ENCODE data around the gene CDYL. TPM values are rescaled to one million over a fixed set of nuclear protein-coding genes. Genes with fewer than 3 reads are reported as not detected.

Gene CDYL
- total RNA-seq, 3 donors from 2014 or later, result 58.9 to 74.9 (median 71.9) TPM

- ATAC-seq, result no peak
- intact Hi-C loops (cut with DNase I, micrococcal nuclease), result no loop called here
- H3K9me3 ChIP-seq, result no peaks in the 10 kb centered on the region
- peaks cover 14% of the 10 kb centered on the region for H3K4me1 ChIP-seq (ENCODE audit: low read depth)
- no peaks in the 10 kb centered on the region for H3K36me3 ChIP-seq (ENCODE audit: low read depth)
- no peak overlapping the region for H3K4me3 ChIP-seq
- no peak for TF ChIP-seq CTCF (IDR thresholded peaks at IDR 0.05)
- DNase-seq, result no peak
Measured at GRCh38 chr6:4812068-4812467, 35.9 kb downstream of the CDYL start.

- Histone ChIP-seq H3K9me3 (no peaks in the 10 kb centered on the region), H3K4me3 (no peak overlapping the region), H3K36me3 (ENCODE audit: low read depth) (no peaks in the 10 kb centered on the region), H3K4me1 (ENCODE audit: low read depth) (peaks cover 14% of the 10 kb centered on the region)
- ATAC-seq (no peak), DNase-seq (no peak)
- TF ChIP-seq CTCF (IDR thresholded peaks at IDR 0.05), result no peak
- intact Hi-C loops (cut with DNase I, micrococcal nuclease), result no loop called here
Measured at GRCh38 chr6:4813055-4813454, 36.9 kb downstream of the CDYL start.

- Histone ChIP-seq H3K4me3 (no peak overlapping the region), H3K4me1 (ENCODE audit: low read depth) (peaks cover 14% of the 10 kb centered on the region), H3K9me3 (no peaks in the 10 kb centered on the region), H3K36me3 (ENCODE audit: low read depth) (no peaks in the 10 kb centered on the region)
- no peak for DNase-seq
- no peak for ATAC-seq
- intact Hi-C loops (cut with DNase I, micrococcal nuclease), result no loop called here
- TF ChIP-seq CTCF (IDR thresholded peaks at IDR 0.05), result no peak
Measured at GRCh38 chr6:4814212-4814611, 38.0 kb downstream of the CDYL start.

GRCh38 chr6:4814987-4815386 is 38.8 kb downstream of the CDYL start:
- ATAC-seq, result no peak
- intact Hi-C loops (cut with DNase I, micrococcal nuclease), result no loop called here
- H3K9me3 ChIP-seq, result no peaks in the 10 kb centered on the region
- H3K4me3 ChIP-seq, result no peak overlapping the region
- no peaks in the 10 kb centered on the region for H3K36me3 ChIP-seq (ENCODE audit: low read depth)
- no peak for TF ChIP-seq CTCF (IDR thresholded peaks at IDR 0.05)
- no peak for DNase-seq
- H3K4me1 ChIP-seq (ENCODE audit: low read depth), result peaks cover 14% of the 10 kb centered on the region

GRCh38 chr6:4815584-4815983 is 39.4 kb downstream of the CDYL start:
- ATAC-seq, result no peak
- TF ChIP-seq CTCF (IDR thresholded peaks at IDR 0.05), result no peak
- Histone ChIP-seq H3K4me1 (ENCODE audit: low read depth) (peaks cover 9% of the 10 kb centered on the region), H3K36me3 (ENCODE audit: low read depth) (no peaks in the 10 kb centered on the region), H3K9me3 (no peaks in the 10 kb centered on the region), H3K4me3 (no peak overlapping the region)
- intact Hi-C loops (cut with DNase I, micrococcal nuclease), result no loop called here
- no peak for DNase-seq

GRCh38 chr6:4816904-4817303 is 40.7 kb downstream of the CDYL start:
- no peak for DNase-seq
- intact Hi-C loops (cut with DNase I, micrococcal nuclease), result no loop called here
- Histone ChIP-seq H3K36me3 (ENCODE audit: low read depth) (no peaks in the 10 kb centered on the region), H3K9me3 (no peaks in the 10 kb centered on the region), H3K4me3 (no peak overlapping the region), H3K4me1 (ENCODE audit: low read depth) (peaks cover 5% of the 10 kb centered on the region)
- no peak for ATAC-seq
- no peak for TF ChIP-seq CTCF (IDR thresholded peaks at IDR 0.05)
